Panc1 (cell line): Measurements from ENCODE around the gene POLQ.

Experiments used
- CTCF ChIP-seq: fragments of 450-650 bp; IDR thresholded peaks from 2 replicates; pipeline ENCODE4 v1.5.1; 2017; ENCODE audit warnings: mild to moderate bottlenecking
- POLR2AphosphoS5 ChIP-seq: IDR thresholded peaks from 2 replicates; pipeline ENCODE4 v1.6.1; 2012; ENCODE audit warnings: mild to moderate bottlenecking, low read depth, low read length, moderate library complexity
- REST ChIP-seq, 2 experiments: IDR thresholded peaks; 2 replicates each; pipeline ENCODE4 v1.6.1; 2011 to 2012; ENCODE audit warnings: low read depth in 2 of 2, control low read depth in 1 of 2, low read length in 1 of 2, mild to moderate bottlenecking in 1 of 2, moderate library complexity in 1 of 2; ENCODE audit not compliant: insufficient read depth in 1 of 2
- SIN3A ChIP-seq: IDR thresholded peaks from 2 replicates; pipeline ENCODE4 v1.6.1; 2012; ENCODE audit warnings: low read depth, mild to moderate bottlenecking, low read length, moderate library complexity, borderline replicate concordance; ENCODE audit not compliant: insufficient read depth
- TCF7L2 ChIP-seq: IDR thresholded peaks from 2 replicates; pipeline ENCODE4 v1.6.1; 2011; ENCODE audit warnings: mild to moderate bottlenecking, low read depth, low read length, inconsistent platforms

- TF ChIP-seq CTCF (no peak), POLR2AphosphoS5 (no peak), TCF7L2 (no peak), REST (IDR thresholded peaks at IDR 0.05; ENCODE audit: insufficient read depth in 1 of 2, low read depth in 2 of 2, low read length in 1 of 2) (no peak), SIN3A (no peak)
These were observed 109.1 kb downstream of the POLQ start for GRCh38 chr3:121436641-121437040.
